Posterior cingulate gyrus (tissue), 11 donors: ENCODE measurements around the gene NEU1.
A peak's percentile ranks its signal among the peaks of the same experiment; 100 is the strongest.
"Not testable (repeated sequence)": the region's sequence is repeated elsewhere in the genome, so short reads cannot be mapped to it uniquely, and the experiment has no call there.

Experiments used
- DNase-seq, 10 donors: peaks; one replicate each; pipeline versions ENCODE4 v3.0.0 to v3.0.0-alpha.2; 2020 to 2021; ENCODE audit warnings: mixed read lengths in 3 of 10
- intact Hi-C: fragments of 100-400 bp; cut with DNase I; formaldehyde crosslinking; loops from one replicate; pipeline ENCODE4 v1.15.1; 2023

NEU1 gene

GRCh38 chr6:31876357-31876756 lies 13.7 kb upstream of the NEU1 start:
- DNase-seq: no peak
- intact Hi-C loops: no loop called here

DNA sequence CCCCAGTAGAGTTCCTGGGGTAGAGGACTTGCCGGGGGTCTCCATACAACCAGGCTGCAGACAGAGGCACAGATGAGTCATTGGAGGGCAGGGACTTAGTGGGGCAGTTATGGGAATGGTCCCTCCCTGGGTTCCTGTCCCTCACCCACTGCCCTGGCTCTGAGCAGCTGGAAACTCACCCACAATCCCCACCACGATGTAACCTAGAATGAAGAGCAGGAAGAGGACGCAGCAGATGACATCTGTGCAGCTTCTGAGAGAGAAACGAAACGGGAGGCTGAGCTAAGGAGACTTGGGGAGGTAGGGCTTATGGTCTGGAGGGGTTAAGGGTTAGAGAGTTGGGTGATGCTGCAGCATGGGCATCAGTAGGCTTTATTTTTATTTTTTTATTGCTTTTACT lies 13.3 kb upstream of the NEU1 start:
- intact Hi-C loops: no loop called here

GRCh38 chr6:31874836-31875572 lies 12.4 kb upstream of the NEU1 start:
- no peak for DNase-seq
- intact Hi-C loops: no loop called here

More for the DNA sequence above, 13.3 kb upstream of the NEU1 start:
- DNase-seq: no peak

- intact Hi-C loops: no loop called here
- peak in 1 of 10 donors; percentile 47 for DNase-seq
These were observed 11.6 kb upstream of the NEU1 start for GRCh38 chr6:31874084-31874670.

DNA sequence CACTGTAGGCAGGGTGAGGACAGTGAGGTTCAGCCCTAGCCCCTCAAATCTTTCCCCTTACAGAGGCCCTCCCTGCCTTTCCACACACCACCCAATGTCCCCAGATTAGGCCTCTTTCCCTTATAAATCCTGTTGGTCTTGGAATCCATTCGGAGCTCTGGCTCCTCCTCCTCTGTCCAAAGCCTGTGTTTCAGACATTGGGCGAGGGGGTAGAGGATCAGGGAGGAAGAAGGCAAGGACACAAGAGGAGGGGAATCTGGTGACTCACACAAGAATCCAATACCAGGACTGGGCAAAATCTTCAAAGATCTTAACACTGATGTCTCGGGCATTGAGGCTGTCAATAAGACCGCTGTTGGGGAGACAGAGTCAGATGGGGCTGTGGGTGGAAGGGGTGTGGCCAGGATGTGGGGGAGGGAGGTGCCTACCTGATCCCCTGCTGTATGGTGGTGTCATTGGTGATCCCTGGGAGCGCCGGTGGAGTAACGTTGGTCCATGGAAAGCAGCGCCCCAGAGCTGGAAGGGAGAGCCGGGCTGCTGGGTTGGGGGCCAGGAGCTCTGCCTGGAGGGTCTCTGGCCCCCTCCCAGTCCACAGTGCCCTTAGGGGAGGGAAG lies 8.5 kb upstream of the NEU1 start:
- peak in 1 of 10 donors; percentile 47 for DNase-seq
- intact Hi-C loops: no loop called here

GRCh38 chr6:31870385-31870921 lies 7.8 kb upstream of the NEU1 start:
- DNase-seq: peak in 1 of 10 donors; percentile 50
- intact Hi-C loops: no loop called here

DNA sequence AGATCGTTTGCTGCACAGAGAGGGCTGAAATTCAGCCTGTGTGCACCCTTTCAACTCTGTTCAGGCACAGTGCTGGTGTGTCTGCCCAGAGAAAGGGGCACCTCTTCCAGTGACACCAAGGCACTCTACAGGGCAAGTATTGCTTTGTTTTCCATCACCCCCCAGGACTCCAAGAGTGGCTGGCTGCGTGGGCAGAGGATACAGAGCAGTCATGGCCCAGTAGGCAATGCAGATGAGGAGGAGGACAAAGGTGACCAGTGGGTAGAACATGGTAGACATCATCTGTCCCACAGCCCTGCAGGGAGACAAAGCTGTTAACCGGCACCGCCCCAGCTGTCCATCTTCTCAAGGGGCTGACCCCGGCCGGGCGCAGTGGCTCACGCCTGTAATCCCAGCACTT lies 6.7 kb upstream of the NEU1 start:
- intact Hi-C loops: loop anchor here (10.0 kb wide), 1 partner anchor 325 kb away; the partner anchor contains the start of genes ATP6V1G2, DDX39B and NFKBIL1
- peak in 1 of 10 donors; percentile 21 for DNase-seq

DNA sequence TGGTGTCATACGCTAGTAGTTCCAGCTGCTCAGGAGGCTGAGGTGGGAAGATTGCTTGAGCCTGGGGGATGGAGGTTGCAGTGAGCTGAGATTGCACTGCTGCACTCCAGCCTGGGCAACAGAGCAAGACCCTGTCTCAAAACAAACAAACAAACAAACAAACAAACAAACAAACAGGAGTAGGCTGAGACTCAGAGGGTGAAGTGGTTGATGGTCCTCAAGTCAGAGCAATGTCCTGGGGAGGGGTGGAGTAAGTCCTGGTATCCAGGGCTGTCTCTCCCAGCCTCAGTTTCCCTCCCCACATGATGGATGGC lies 6.0 kb upstream of the NEU1 start:
- DNase-seq: not testable (repeated sequence)
- intact Hi-C loops: loop anchor here (10.0 kb wide), 1 partner anchor 324 kb away; the partner anchor contains the start of genes ATP6V1G2, DDX39B and NFKBIL1

DNA sequence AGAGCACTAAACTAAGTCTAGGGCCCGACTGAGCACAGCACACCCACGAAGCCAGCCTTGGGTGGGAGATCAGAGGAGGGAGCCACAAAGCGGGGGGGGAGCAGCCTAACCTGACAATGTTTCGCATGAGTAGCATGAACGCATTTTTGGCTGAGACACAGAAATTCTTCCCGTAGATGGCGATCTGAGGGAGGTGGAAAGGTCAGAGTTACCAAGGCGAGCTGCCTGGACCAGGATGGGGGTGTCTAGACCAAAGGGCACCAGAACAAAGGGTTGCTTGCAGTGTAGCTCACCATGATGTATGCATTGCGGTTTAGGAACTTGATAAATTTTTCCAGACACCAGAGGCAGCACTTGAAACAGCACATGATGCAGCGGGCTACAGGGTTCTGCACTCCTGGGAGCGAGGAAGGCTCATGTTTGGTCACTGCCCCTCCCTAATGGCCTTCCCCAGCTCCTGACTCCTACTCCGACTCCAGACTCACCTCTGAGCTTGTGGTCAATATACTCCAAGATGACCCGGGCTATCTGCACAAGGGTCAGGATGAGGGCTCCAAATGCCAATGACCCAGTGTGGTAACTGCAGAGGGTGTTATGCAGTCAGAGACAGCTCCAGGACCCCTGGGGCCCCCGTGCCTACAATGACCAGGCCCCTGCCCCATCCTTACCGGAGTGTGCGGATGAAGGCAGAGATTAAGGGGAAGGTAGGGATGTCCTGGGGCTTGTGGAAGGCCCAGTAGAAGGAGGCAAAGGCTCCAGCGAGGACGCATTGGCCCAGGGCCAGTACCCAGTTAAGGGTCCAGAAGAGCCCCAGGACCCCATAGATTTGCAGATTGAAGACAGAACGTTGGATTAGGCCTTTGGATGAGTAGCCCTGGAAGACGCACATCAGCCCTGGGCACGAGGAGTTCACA lies 2.8 kb upstream of the NEU1 start:
- DNase-seq: peak in 1 of 10 donors; percentile 48
- intact Hi-C loops: loop anchor here (10.0 kb wide), 1 partner anchor 321 kb away; the partner anchor contains the start of genes ATP6V1G2, DDX39B and NFKBIL1

DNA sequence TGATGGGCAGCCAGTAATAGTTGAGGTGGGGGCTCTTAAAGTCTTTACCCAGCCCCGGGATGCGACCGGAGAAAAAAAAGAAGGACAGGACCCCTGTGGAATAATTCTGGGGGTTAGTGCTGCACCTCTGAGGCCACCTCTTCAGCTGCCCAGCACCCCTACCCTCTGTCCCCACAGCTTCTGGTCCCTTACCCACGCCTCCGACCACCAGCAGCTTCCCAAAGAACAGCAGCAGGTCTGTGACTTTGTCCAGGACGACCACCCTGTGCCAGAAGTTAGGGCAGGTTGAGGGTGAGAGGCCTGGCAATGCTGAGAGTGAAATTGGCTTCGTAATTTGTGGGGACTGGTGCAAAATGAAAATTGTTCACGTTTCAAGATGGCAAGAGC lies 2.2 kb upstream of the NEU1 start:
- intact Hi-C loops: loop anchor here (10.0 kb wide), 1 partner anchor 320 kb away; the partner anchor contains the start of genes ATP6V1G2, DDX39B and NFKBIL1
- peak in 1 of 10 donors; percentile 67 for DNase-seq

GRCh38 chr6:31864123-31864562 lies 1.5 kb upstream of the NEU1 start:
- intact Hi-C loops: loop anchor here (10.0 kb wide), 1 partner anchor 319 kb away; the partner anchor contains the start of genes ATP6V1G2, DDX39B and NFKBIL1
- peak in 2 of 10 donors; percentile 75 to 80 for DNase-seq

DNA sequence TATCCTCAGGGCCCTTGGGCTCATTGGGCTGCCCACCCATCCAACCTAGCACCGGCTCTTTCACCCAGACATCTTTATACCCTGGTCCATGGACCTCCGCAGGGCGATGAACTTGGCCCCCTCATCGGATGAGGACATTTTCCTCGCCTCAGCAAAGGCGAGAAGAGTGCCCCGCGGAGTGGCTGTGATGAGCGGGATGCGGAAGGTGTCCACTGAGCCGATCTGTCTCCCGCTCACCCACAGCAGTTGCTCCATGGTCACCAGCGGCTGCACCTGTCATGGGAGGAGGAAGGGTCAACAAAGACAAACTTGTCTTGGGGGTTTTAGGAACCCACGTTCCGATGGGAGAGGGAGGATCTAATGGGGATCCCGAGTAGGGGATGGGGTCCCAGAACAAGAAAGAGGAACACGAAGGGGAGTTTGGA lies 690 bp downstream of the NEU1 start:
- intact Hi-C loops: loop anchor here (2.0 to 10.0 kb wide), 3 partner anchors 35 to 317 kb away; partner anchors contain the start of genes ABHD16A, ATP6V1G2, DDX39B and EHMT2
- peak in 1 of 10 donors; percentile 77 for DNase-seq

DNA sequence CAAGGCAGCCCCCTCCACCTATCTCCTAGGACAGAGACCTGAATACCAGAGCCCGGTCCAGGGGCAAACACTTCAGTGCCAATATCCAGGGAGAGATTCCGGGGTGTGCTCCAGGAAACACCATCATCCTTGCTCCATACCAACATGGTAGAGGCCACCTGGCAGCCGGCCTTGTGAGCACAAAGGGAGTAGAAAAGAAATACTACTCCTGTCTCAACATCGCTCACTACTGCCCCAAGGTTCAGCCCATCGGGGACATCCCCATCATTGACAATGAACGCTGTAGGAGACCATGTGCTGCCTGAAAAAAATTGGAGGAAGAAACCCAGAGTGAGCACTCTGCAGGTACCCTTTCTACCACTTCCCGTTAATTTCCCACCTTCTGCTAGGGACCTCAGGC lies 1.5 kb downstream of the NEU1 start:
- intact Hi-C loops: loop anchor here (10.0 kb wide), 1 partner anchor 316 kb away; the partner anchor contains the start of genes ATP6V1G2, DDX39B and NFKBIL1
- peak in 1 of 10 donors; percentile 13 for DNase-seq

DNA sequence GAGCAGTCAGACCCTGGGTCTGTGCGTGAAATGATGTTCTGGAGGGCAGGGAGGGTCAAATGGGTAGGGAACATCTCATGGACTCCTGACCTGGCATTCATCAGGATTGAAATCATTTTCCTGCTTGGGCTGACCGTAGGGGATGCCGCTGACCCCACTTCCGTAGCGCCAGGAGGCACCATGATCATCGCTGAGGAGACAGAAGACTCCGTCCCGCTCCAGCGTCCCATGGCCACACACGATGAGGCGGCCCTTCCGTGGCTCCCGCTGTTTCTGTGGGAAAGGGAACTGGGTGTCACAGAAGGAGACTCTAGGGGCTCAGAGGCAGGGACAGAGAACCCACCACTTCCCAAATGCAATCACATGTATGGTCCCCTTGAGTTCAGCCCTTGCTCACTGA lies 2.3 kb downstream of the NEU1 start:
- intact Hi-C loops: loop anchor here (10.0 kb wide), 1 partner anchor 316 kb away; the partner anchor contains the start of genes ATP6V1G2, DDX39B and NFKBIL1
- DNase-seq: peak in 1 of 10 donors; percentile 62

- intact Hi-C loops: loop anchor here (10.0 kb wide), 1 partner anchor 315 kb away; the partner anchor contains the start of genes ATP6V1G2, DDX39B and NFKBIL1
- peak in 1 of 10 donors; percentile 36 for DNase-seq
These were observed 2.7 kb downstream of the NEU1 start for GRCh38 chr6:31859923-31860322.

GRCh38 chr6:31858707-31859106 lies 3.9 kb downstream of the NEU1 start:
- peak in 1 of 10 donors; percentile 14 for DNase-seq
- intact Hi-C loops: no loop called here

GRCh38 chr6:31857774-31858173 lies 4.8 kb downstream of the NEU1 start:
- peak in 1 of 10 donors; percentile 4 for DNase-seq
- intact Hi-C loops: not testable (repeated sequence)

DNA sequence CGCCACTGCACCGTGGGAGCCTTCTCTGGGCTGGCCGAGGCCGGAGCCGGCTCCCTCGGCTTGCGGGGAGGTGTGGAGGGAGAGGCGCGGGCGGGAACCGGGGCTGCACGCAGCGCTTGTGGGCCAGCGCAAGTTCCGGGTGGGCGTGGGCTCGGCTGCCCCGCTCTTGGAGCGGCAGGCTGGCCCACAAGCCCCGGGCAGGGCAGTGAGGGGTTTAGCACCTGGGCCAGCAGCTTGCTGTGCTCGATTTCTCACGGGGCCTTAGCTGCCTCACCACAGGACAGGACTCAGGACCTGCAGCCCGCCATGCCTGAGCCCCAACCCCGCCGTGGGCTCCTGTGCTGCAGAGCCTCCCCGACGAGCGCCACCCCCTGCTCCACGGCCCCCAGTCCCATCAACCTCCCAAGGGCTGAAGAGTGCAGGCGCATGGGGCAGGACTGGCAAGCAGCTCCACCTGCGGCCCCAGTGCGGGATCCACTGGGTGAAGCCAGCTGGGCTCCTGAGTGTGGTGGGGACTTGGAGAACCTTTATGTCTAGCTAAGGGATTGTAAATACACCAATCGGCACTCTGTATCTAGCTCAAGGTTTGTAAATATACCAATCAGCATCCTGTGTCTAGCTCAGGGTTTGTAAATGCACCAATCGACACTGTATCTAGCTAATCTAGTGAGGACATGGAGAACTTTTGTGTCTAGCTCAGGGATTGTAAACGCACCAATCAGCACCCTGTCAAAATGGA lies 10.5 kb downstream of the NEU1 start:
- DNase-seq, intact Hi-C loops: not testable (repeated sequence)

GRCh38 chr6:31851485-31851832 lies 11.2 kb downstream of the NEU1 start:
- intact Hi-C loops: no loop called here
- no peak for DNase-seq
